22Rv1 (cell line): ENCODE data around the gene RASD1.
A peak's percentile ranks its signal among the peaks of the same experiment; 100 is the strongest.

Experiments used
- H3K27ac ChIP-seq: fragments of 450-650 bp; 2 replicates; pipeline ENCODE4 v1.5.1; 2017
- CTCF ChIP-seq: fragments of 450-650 bp; IDR thresholded peaks from 2 replicates; pipeline ENCODE4 v1.5.1; 2017; ENCODE audit warnings: mild to moderate bottlenecking
- ZFX ChIP-seq: fragments of 450-650 bp; IDR thresholded peaks from 2 replicates; pipeline ENCODE4 v1.6.1; 2017; ENCODE audit warnings: antibody characterized with exemption, borderline replicate concordance

RASD1 gene

GRCh38 chr17:17496189-17497064 is at the start of gene RASD1:
TSS of gene RASD1 (minus strand) at chr17:17496395. CDS start at chr17:17496181, 214 bp downstream.
- TF ChIP-seq ZFX, result no peak
- TF ChIP-seq CTCF, result peak; percentile 98
- H3K27ac ChIP-seq, result peak within 1 kb of the TSS; percentile 46

GRCh38 chr17:17545984-17546383 is 49.8 kb upstream of the RASD1 start:
- TF ChIP-seq CTCF (no peak), ZFX (no peak)
- no peak overlapping the region for H3K27ac ChIP-seq

GRCh38 chr17:17545031-17545820 is 49.0 kb upstream of the RASD1 start:
- no peak for TF ChIP-seq ZFX
- TF ChIP-seq CTCF, result no peak
- H3K27ac ChIP-seq, result no peak overlapping the region

DNA sequence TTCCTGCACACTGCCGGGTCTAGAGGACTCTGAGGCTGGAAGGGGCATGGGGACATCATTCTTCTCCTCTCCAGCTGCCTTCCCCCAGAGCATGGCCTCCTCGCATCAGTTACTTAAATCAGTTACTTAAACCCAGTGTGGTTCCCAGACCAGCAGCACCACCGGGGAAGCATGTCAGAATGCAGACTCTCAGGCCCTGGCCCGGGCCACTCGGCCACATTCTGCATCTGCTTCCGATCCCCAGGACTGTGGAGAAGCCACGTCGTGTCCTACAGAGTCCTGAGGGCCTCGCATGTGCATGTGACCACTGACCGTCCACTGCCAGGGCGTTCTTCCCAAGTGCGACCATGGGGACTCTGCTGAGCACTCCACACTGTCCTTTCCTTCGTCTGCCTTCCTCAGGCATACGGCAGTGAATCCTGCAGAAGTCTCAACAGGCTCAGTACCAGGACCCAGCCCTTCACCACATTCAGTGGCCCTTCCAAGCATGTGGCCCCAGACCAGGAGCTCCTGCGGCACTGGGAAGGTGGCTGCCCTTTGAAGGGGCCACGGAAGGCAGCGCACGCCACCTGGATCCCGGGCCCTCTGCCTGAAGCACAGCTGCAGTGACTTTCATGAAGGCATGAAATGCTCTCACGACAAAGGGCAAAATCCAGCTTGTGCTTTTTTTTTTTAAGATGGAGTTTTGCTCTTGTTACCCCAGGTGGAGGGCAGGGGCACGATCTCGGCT is 46.9 kb upstream of the RASD1 start:
- TF ChIP-seq ZFX (no peak), CTCF (no peak)
- no peak overlapping the region for H3K27ac ChIP-seq

DNA sequence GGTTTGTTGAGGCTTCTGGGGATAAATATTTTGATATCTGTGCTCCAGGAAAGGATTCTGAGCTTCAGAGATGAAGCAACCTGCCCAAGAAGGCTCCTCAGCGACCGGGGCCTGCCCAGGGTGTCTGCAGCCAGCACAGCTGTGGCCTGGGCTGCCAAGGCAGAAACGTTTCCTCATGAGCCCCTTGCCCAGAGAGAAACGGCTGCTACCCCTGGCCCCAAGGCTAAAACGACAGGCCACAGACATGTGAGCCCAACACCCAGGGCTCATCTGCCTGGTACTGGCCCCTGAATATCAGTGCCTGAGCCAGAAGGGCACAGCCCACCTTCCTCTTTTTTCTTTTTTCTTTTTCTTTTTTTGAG is 45.4 kb upstream of the RASD1 start:
- TF ChIP-seq CTCF (no peak), ZFX (no peak)
- no peak overlapping the region for H3K27ac ChIP-seq

GRCh38 chr17:17540935-17541639 is 44.9 kb upstream of the RASD1 start:
- TF ChIP-seq CTCF, result no peak
- no peak for TF ChIP-seq ZFX
- H3K27ac ChIP-seq, result no peak overlapping the region
